OCI-LY3 (cell line): Measurements from ENCODE around the gene LSG1.

Source experiments
- H2AFZ ChIP-seq: fragments of 200-600, 300-600 bp; shearing (Covaris generic); 2 replicates; pipeline ENCODE4 v1.6.0; 2014; ENCODE audit warnings: antibody characterized with exemption, low read depth, low read length
- H3K27ac ChIP-seq: fragments of 200-600, 300-600 bp; sonication (generic); 2 replicates; pipeline ENCODE4 v1.5.1; 2014; ENCODE audit warnings: mild to moderate bottlenecking, low read length, moderate library complexity, mixed read lengths
- H3K27me3 ChIP-seq: fragments of 200-600, 300-600 bp; sonication (generic); 2 replicates; pipeline ENCODE4 v1.6.1; 2014; ENCODE audit warnings: low read depth, low read length, mixed read lengths
- H3K36me3 ChIP-seq: fragments of 200-600, 300-600 bp; sonication (generic); replicated peaks from 2 replicates; pipeline ENCODE3; 2014; ENCODE audit warnings: low read depth, low read length, mixed read lengths
- H3K4me1 ChIP-seq: fragments of 300-600, 200-600 bp; sonication (generic); 2 replicates; pipeline ENCODE4 v1.6.1; 2014; ENCODE audit warnings: low read length, mixed read lengths
- H3K4me2 ChIP-seq: fragments of 200-600, 300-600 bp; sonication (generic); 2 replicates; pipeline ENCODE4 v1.6.1; 2014; ENCODE audit warnings: low read length, mixed read lengths
- H3K4me3 ChIP-seq: fragments of 300-600, 200-600 bp; sonication (generic); 2 replicates; pipeline ENCODE4 v1.5.1; 2014; ENCODE audit warnings: antibody characterized with exemption, mild to moderate bottlenecking, low read length, moderate library complexity
- H3K79me2 ChIP-seq: fragments of 300-600, 200-600 bp; shearing (Covaris generic); 2 replicates; pipeline ENCODE4 v1.6.1; 2014; ENCODE audit warnings: mild to moderate bottlenecking, low read length, mixed read lengths
- H3K9ac ChIP-seq: fragments of 300-600, 200-600 bp; shearing (Covaris generic); 2 replicates; pipeline ENCODE4 v1.6.0; 2014; ENCODE audit warnings: mild to moderate bottlenecking, low read length, moderate library complexity
- H3K9me3 ChIP-seq: fragments of 200-600, 300-600 bp; shearing (Covaris generic); 2 replicates; pipeline ENCODE4 v1.6.1; 2014; ENCODE audit warnings: low read length, mixed read lengths; ENCODE audit not compliant: insufficient read depth
- H4K20me1 ChIP-seq: fragments of 200-600, 300-600 bp; sonication (generic); 2 replicates; pipeline ENCODE4 v1.6.1; 2016; ENCODE audit warnings: low read length, mixed read lengths; ENCODE audit not compliant: insufficient read depth
- CTCF ChIP-seq: fragments of 200-600, 300-600 bp; sonication (generic); IDR thresholded peaks from 2 replicates; pipeline ENCODE4 v1.5.1; 2014; ENCODE audit warnings: antibody characterized with exemption, low read length, low read depth
- EZH2phosphoT487 ChIP-seq: fragments of 200-600 bp; shearing (Covaris generic); IDR thresholded peaks from 2 replicates; pipeline ENCODE4 v1.6.1; 2018; ENCODE audit warnings: antibody characterized with exemption, mixed run types, low read depth

Gene LSG1

GRCh38 chr3:194612221-194612620 lies 59.8 kb downstream of the LSG1 start:
- H3K4me1 ChIP-seq: no peaks in the 10 kb centered on the region
- no peak overlapping the region for H3K27ac ChIP-seq
- no peak overlapping the region for H2AFZ ChIP-seq
- H3K4me2 ChIP-seq: no peak overlapping the region
- no peaks in the 10 kb centered on the region for H3K9me3 ChIP-seq
- no peak overlapping the region for H3K9ac ChIP-seq
- H4K20me1 ChIP-seq: no peaks in the 10 kb centered on the region
- no peak overlapping the region for H3K4me3 ChIP-seq
- no peaks in the 10 kb centered on the region for H3K36me3 ChIP-seq
- TF ChIP-seq EZH2phosphoT487 (no peak), CTCF (no peak)
- no peaks in the 10 kb centered on the region for H3K79me2 ChIP-seq
- no peaks in the 10 kb centered on the region for H3K27me3 ChIP-seq

- H3K36me3 ChIP-seq: no peaks in the 10 kb centered on the region
- H3K27ac ChIP-seq: no peak overlapping the region
- H2AFZ ChIP-seq: no peak overlapping the region
- no peaks in the 10 kb centered on the region for H3K79me2 ChIP-seq
- no peak overlapping the region for H3K4me3 ChIP-seq
- H3K4me1 ChIP-seq: no peaks in the 10 kb centered on the region
- no peak overlapping the region for H3K9ac ChIP-seq
- H3K4me2 ChIP-seq: no peak overlapping the region
- no peaks in the 10 kb centered on the region for H3K27me3 ChIP-seq
- TF ChIP-seq EZH2phosphoT487 (no peak), CTCF (no peak)
- H4K20me1 ChIP-seq: no peaks in the 10 kb centered on the region
- H3K9me3 ChIP-seq: no peaks in the 10 kb centered on the region
Measured at GRCh38 chr3:194610689-194611088, 61.3 kb downstream of the LSG1 start.

DNA sequence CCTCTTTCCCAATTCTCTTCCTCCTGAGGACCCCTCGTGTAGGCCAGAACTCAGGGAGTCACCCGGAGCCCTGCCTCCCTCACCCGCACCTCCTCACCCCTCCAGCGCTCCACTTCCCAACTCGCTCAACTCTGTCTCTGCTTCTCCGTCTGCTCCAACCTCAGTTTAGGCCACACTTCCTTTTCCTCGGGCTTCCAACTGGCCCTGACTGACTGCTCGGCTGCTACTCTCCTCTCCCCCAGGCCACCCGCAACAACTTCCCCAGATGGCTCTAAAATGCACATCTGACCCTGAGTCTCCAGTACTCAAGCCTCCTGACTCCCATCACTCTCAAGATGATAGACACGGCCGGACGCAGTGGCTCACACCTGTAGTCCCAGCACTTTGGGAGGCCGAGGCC lies 62.4 kb downstream of the LSG1 start:
- Histone ChIP-seq H3K27me3 (no peaks in the 10 kb centered on the region), H3K79me2 (no peaks in the 10 kb centered on the region), H3K36me3 (no peaks in the 10 kb centered on the region), H3K4me3 (no peak overlapping the region), H4K20me1 (no peaks in the 10 kb centered on the region), H3K27ac (no peak overlapping the region), H3K4me1 (no peaks in the 10 kb centered on the region), H3K9me3 (no peaks in the 10 kb centered on the region), H3K4me2 (no peak overlapping the region), H3K9ac (no peak overlapping the region), H2AFZ (no peak overlapping the region)
- TF ChIP-seq EZH2phosphoT487 (no peak), CTCF (no peak)

DNA sequence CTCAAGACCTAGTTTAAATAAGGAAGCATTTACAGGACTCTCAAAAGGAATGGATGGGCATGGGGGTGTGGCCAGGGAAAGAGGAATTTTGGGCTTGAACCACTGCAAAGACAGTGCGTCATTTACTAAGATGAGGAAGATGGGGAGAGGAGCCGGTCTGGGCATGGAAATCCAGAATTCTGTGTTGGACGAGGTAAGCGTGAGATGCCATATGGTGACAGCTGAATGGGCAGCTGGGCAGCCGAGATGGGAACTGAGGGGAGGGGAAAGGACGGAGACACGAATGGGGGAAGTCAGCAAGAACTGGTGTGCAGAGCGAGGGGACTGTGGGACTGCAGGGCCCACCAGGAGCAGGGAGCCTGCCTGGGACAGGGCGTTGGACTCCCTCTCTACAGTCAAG lies 63.0 kb downstream of the LSG1 start:
- Histone ChIP-seq H3K9ac (no peak overlapping the region), H4K20me1 (no peaks in the 10 kb centered on the region), H3K27ac (no peak overlapping the region), H3K9me3 (no peaks in the 10 kb centered on the region), H3K4me3 (no peak overlapping the region), H3K4me2 (no peak overlapping the region), H3K36me3 (no peaks in the 10 kb centered on the region), H3K27me3 (no peaks in the 10 kb centered on the region), H3K4me1 (no peaks in the 10 kb centered on the region), H2AFZ (no peak overlapping the region), H3K79me2 (no peaks in the 10 kb centered on the region)
- TF ChIP-seq EZH2phosphoT487 (no peak), CTCF (no peak)
